OCI-LY7 (cell line): ENCODE measurements around the gene PDLIM3. TPM values are rescaled to one million over a fixed set of nuclear protein-coding genes. Genes with fewer than 3 reads are reported as not detected.

Source experiments
- BruUV-seq: library from RNA; stranded (reverse); fragments of 400-500 nt; replicated peaks from 2 replicates; lab custom pipeline; 2021; lab: Mats Ljungman, UMichigan
- CTCF ChIA-PET: fragments of 300-600 bp; sonication (Branson Sonifier 250); formaldehyde crosslinking; loops from one replicate; lab custom pipeline; 2022; ENCODE audit warnings: antibody characterized with exemption; ENCODE audit not compliant: unreplicated experiment; lab: Charles Lee
- POLR2A ChIA-PET: fragments of 300-600 bp; sonication (Branson Sonifier 250); formaldehyde crosslinking; loops from one replicate; lab custom pipeline; 2022; ENCODE audit warnings: antibody characterized with exemption; lab: Charles Lee
- DNase-seq: peaks from one replicate; pipeline ENCODE4 v3.0.0-alpha.2; 2015; ENCODE audit warnings: low spot score
- H2AFZ ChIP-seq: fragments of 200-600 bp; sonication (generic), shearing (Covaris generic); 2 replicates; pipeline ENCODE4 v1.6.1; 2014; ENCODE audit warnings: mild to moderate bottlenecking, antibody characterized with exemption, low read length, moderate library complexity
- H3K27ac ChIP-seq: fragments of 200-600 bp; sonication (generic); 2 replicates; pipeline ENCODE4 v1.5.1; 2014; ENCODE audit warnings: mixed run types, low read depth, mild to moderate bottlenecking, moderate library complexity, low read length, inconsistent platforms; ENCODE audit not compliant: poor library complexity, severe bottlenecking
- H3K36me3 ChIP-seq: fragments of 200-600 bp; sonication (generic); 2 replicates; pipeline ENCODE4 v1.6.1; 2014; ENCODE audit warnings: mild to moderate bottlenecking, antibody characterized with exemption, low read length, moderate library complexity, mixed read lengths; ENCODE audit not compliant: insufficient read depth
- H3K4me1 ChIP-seq: fragments of 200-600 bp; sonication (generic); 2 replicates; pipeline ENCODE4 v1.5.1; 2014; ENCODE audit warnings: mild to moderate bottlenecking, low read length; ENCODE audit not compliant: insufficient read depth, poor library complexity, severe bottlenecking
- H3K4me2 ChIP-seq: fragments of 200-600 bp; sonication (generic); 2 replicates; pipeline ENCODE4 v1.6.1; 2014; ENCODE audit warnings: mild to moderate bottlenecking, low read length
- H3K4me3 ChIP-seq: fragments of 200-600 bp; sonication (generic); 2 replicates; pipeline ENCODE4 v1.5.1; 2014; ENCODE audit warnings: mild to moderate bottlenecking, low read depth, low read length; ENCODE audit not compliant: poor library complexity, severe bottlenecking
- H3K79me2 ChIP-seq: fragments of 200-600 bp; sonication (generic); 2 replicates; pipeline ENCODE4 v1.6.1; 2016; ENCODE audit warnings: low read depth, mild to moderate bottlenecking, low read length, moderate library complexity, mixed read lengths; ENCODE audit not compliant: insufficient read depth
- H3K9me2 ChIP-seq: fragments of 200-600 bp; sonication (generic); 2 replicates; pipeline ENCODE4 v1.6.1; 2016; ENCODE audit warnings: mild to moderate bottlenecking, low read length, mixed read lengths; ENCODE audit not compliant: insufficient read depth
- H3K9me3 ChIP-seq: fragments of 200-600 bp; sonication (generic); 2 replicates; pipeline ENCODE4 v1.6.1; 2014; ENCODE audit warnings: mild to moderate bottlenecking, mixed run types, low read length, mixed read lengths
- H4K20me1 ChIP-seq: fragments of 200-600 bp; sonication (generic); 2 replicates; pipeline ENCODE4 v1.6.1; 2014; ENCODE audit warnings: mild to moderate bottlenecking, antibody characterized with exemption, low read length, moderate library complexity, mixed read lengths; ENCODE audit not compliant: insufficient read depth
- CTCF ChIP-seq: fragments of 200-600 bp; sonication (generic); conservative IDR thresholded peaks from 2 replicates; pipeline ENCODE4 v1.5.1; 2014; ENCODE audit warnings: mild to moderate bottlenecking, antibody characterized with exemption, low read length, moderate library complexity, mixed read lengths
- EZH2phosphoT487 ChIP-seq: fragments of 200-600 bp; sonication (generic); IDR thresholded peaks from 2 replicates; pipeline ENCODE4 v1.6.1; 2018; ENCODE audit warnings: low read depth, borderline replicate concordance, mild to moderate bottlenecking, mixed run types, antibody characterized with exemption, low read length, moderate library complexity, mixed read lengths
- intact Hi-C: fragments of 100-400 bp; cut with micrococcal nuclease; formaldehyde crosslinking; loops from one replicate; pipeline ENCODE4 v1.10.0; 2022; ENCODE audit not compliant: unreplicated experiment
- total RNA-seq, 2 experiments: library from RNA; depleted of rRNA in 1 of 2; stranded (reverse); fragments of >200 nt in 1 of 2; shearing (Covaris generic) in 1 of 2; gene quantifications; 2 replicates each; pipeline ENCODE4 v1.2.3, GENCODE V29; 2014 to 2022

The PDLIM3 gene
- total RNA-seq, 2 experiments from 2014 or later = 0.03 TPM; not detected in 1

GRCh38 chr4:185552254-185552653, 16.9 kb upstream of the PDLIM3 start:
- ChIA-PET CTCF (no interaction called here), POLR2A (interaction anchor here (0.7 to 1.7 kb wide), 4 partner anchors 8 to 25 kb away, joined by 3 read pairs; no protein-coding TSS in a partner anchor)
- no peaks in the 10 kb centered on the region for H3K79me2 ChIP-seq
- no peak overlapping the region for H3K4me3 ChIP-seq
- H3K4me2 ChIP-seq = no peak overlapping the region
- intact Hi-C loops = no loop called here
- TF ChIP-seq CTCF (no peak), EZH2phosphoT487 (no peak)
- no peaks in the 10 kb centered on the region for H3K9me2 ChIP-seq
- no TSS peak for BruUV-seq
- H3K4me1 ChIP-seq = no peaks in the 10 kb centered on the region
- no peaks in the 10 kb centered on the region for H3K36me3 ChIP-seq
- no peak overlapping the region for H2AFZ ChIP-seq
- no peaks in the 10 kb centered on the region for H3K9me3 ChIP-seq
- DNase-seq = no peak
- H4K20me1 ChIP-seq = no peaks in the 10 kb centered on the region
- H3K27ac ChIP-seq = no peak overlapping the region

DNA sequence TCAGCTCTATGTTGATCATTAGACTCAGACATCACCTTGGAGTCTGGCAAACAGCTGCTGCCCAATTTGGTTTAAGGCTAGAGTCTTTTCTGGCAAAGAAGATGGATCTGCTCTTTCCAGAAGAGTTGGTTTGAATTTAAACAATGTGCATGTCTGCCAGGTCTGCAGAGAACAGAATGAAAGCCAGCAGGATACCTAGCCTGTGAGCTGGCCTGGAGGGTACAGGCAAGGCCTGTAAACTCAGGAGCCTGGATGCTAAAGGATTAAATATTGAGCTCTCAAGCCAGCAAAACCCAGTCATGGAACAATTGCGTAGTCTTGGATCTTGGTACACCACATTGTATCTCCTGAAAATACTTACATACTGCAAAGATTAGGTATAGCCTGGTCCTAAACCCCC, 15.6 kb upstream of the PDLIM3 start:
- no peaks in the 10 kb centered on the region for H3K79me2 ChIP-seq
- no peaks in the 10 kb centered on the region for H3K9me3 ChIP-seq
- H3K4me1 ChIP-seq = no peaks in the 10 kb centered on the region
- no peak overlapping the region for H3K4me3 ChIP-seq
- H3K9me2 ChIP-seq = no peaks in the 10 kb centered on the region
- no peak for TF ChIP-seq CTCF
- no peak for TF ChIP-seq EZH2phosphoT487
- no peak for DNase-seq
- CTCF ChIA-PET = no interaction called here
- H3K4me2 ChIP-seq = no peak overlapping the region
- POLR2A ChIA-PET = interaction anchor here (0.6 to 1.7 kb wide), 5 partner anchors 12 to 77 kb away, joined by 3 to 4 read pairs (median 3); no protein-coding TSS in a partner anchor
- intact Hi-C loops = no loop called here
- no peaks in the 10 kb centered on the region for H4K20me1 ChIP-seq
- H3K36me3 ChIP-seq = no peaks in the 10 kb centered on the region
- H3K27ac ChIP-seq = no peak overlapping the region
- H2AFZ ChIP-seq = no peak overlapping the region
- no TSS peak for BruUV-seq

GRCh38 chr4:185549095-185549639, 13.9 kb upstream of the PDLIM3 start:
- Histone ChIP-seq H3K9me2 (no peaks in the 10 kb centered on the region), H3K36me3 (no peaks in the 10 kb centered on the region), H2AFZ (no peak overlapping the region), H3K79me2 (no peaks in the 10 kb centered on the region), H3K4me1 (no peaks in the 10 kb centered on the region), H3K4me3 (no peak overlapping the region), H3K4me2 (no peak overlapping the region), H3K27ac (no peak overlapping the region), H3K9me3 (no peaks in the 10 kb centered on the region), H4K20me1 (no peaks in the 10 kb centered on the region)
- intact Hi-C loops = no loop called here
- TF ChIP-seq CTCF (no peak), EZH2phosphoT487 (no peak)
- DNase-seq = no peak
- ChIA-PET CTCF (no interaction called here), POLR2A (interaction anchor here (1.2 kb wide), 1 partner anchor 24 kb away, joined by 4 read pairs; no protein-coding TSS in a partner anchor)
- no TSS peak for BruUV-seq
